CD4-positive, alpha-beta T cell treated with Interleukin-17A for 4 hours (primary cell): ENCODE data around the gene PRDM16.

ENCODE experiments used
- DNase-seq: peaks from one replicate; pipeline ENCODE4 v3.0.0-alpha.2; 2020; ENCODE audit warnings: mixed read lengths

The PRDM16 gene

DNA sequence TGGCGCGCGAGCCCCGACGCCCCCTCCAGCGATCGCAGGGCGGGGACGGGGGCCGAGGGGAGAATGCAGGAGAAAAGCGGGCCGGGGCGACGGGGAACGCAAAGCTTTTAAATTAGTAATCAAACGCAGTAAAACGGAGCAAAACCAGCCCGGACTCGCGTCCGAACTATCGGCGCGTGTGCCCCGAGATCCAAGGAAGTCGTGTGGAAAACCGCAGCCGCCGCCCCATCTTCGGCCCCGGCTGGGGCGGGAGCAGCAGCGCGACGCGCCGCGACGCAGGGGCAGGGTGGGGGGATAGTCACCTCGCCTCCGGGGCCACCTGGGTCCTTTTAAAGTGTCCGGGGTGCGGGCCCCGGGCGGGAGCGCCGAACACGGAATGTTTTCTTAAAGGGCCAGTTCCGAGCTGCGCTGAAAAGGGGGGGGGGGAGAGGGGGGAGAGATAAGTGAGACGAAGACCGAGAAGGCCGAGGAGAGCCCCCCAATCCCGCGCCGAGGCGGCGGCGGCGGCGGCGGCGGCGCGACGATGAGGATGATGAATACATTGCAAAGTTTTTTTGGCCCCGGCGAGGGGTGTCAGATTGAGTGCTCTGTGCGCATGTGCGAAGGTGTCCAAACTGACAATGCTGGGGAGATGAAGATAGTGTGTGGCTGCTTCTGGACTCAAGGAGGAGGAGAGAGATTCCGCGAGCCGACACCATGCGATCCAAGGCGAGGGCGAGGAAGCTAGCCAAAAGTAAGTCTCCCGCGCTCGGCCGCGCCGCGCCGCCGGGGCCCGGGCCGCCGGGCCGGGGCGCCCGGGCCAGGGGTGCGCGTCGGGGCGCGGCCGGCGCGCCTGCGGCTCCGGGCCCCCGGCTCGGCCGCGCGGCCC, at the start of gene PRDM16:
PRDM16 (plus strand) TSS at position 640 of the 868 bp plus-strand sequence; CDS start at position 697, 57 bp downstream.
- peak; percentile 22 for DNase-seq

DNA sequence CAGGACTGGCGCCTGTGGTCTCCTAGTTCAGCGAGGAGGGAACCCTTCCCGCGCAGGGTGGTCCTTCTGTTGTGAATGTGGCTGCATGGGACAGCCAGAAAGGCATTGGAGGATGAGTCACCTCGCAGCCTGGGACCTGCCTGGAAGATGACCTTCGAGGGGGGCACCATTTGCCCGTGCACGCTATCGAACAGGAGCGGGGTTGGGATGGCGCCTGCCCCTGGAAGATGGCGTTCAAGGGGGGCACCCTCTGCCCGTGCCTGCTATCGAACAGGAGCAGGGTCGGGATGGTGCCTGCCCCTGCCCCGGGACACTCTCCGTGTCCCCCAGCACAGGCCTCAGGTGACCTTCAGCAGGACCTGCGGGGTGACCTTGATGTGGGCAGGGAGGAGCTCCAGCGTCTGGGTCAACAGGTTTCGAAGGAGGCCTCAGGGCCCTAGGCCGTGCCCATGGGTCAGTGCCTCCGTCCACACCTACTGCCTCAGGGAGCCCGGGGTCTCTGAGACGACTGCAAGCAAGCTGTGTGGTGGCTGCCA, 49.4 kb upstream of the PRDM16 start:
- DNase-seq: no peak

DNA sequence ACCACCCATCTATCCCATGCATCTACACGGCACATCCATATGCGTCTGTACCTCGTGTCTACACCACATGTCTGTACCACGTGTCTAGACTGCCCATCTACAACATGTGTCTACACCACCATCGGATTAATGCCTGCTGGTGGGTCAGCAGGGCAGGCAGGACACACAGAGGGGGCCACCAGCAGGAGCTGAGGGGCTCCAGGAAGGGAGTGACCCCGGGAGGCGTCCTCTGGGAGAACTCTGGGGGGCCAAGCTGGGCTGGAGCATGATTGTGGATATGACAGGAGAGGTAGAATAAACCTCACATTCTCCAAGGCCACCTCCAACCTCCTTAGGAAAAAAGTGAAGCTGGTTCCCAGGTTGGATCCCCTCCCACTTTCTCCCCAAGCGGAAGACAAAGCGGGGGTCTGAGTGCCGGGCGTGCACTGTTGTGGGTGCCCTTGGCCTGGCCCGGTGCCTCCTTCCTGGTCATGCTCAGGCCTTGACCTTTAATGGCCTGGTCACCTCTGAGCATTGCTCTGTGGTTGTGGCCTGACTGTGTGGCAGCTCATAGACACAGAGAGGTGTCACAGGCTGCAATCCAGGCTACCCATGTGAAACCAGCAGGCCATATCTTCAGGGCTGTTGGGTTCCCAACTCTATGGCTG, 48.6 kb upstream of the PRDM16 start:
- no peak for DNase-seq

GRCh38 chr1:3021233-3021671, 47.8 kb upstream of the PRDM16 start, which contains the start of gene ACTRT2:
Gene ACTRT2, plus strand, starts transcription at chr1:3021467. Its CDS starts 220 bp downstream, at chr1:3021687.
- no peak for DNase-seq

GRCh38 chr1:3021801-3022401, 47.1 kb upstream of the PRDM16 start:
- no peak for DNase-seq

DNA sequence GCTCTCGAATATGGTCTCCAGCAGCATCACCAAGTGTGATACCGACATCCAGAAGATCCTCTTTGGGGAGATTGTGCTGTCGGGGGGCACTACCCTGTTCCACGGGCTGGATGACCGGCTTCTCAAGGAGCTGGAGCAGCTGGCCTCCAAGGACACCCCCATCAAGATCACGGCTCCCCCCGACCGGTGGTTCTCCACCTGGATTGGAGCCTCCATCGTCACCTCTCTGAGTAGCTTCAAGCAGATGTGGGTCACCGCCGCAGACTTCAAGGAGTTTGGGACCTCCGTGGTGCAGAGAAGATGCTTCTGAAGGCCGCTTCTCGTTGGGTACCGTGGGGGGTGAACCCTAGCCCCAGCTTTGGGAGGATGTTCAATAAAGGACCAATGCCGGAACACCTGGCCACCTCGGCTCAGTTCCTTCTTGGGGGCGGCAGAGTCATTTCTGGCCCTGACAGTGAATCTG, 46.5 kb upstream of the PRDM16 start:
- DNase-seq: no peak

GRCh38 chr1:3022976-3023375, 46.0 kb upstream of the PRDM16 start:
- DNase-seq: no peak

DNA sequence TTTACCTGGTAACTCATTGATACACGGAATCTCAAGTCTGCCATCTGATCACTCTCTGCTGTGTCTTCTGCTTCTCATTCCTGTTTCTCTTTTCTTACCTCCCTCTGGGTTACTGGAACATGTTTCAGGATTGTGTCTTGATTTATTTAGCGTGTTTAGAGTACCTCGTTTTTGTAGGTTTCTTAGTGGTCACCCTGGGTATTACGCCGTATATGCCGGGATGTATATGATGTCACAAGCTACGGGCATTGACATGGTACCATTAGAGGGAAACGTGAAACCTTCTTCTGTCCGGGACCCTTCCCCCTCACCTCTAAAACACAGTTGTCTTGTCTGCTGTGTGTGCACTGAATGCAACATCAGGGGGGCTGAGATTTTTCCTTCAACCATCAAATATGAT, 45.0 kb upstream of the PRDM16 start:
- no peak for DNase-seq

- DNase-seq: no peak
Observed at GRCh38 chr1:3024588-3024987, 44.4 kb upstream of the PRDM16 start.

DNA sequence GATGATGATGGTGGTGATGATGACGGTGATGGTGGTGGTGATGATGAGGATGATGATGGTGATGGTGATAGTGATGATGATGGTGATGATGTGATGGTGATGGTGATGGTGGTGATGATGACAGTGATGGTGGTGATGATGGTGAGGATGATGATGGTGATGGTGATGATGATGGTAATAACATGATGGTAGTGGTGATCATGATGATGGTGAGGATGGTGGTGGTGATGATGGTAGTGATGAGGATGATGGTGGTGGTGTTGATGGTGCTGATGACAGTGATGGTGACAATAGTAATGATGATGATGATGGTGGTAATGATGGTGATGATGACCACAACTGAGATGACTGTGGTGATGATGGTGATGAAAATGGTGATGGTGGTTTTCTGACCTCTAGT, 42.9 kb upstream of the PRDM16 start:
- DNase-seq: no peak

DNA sequence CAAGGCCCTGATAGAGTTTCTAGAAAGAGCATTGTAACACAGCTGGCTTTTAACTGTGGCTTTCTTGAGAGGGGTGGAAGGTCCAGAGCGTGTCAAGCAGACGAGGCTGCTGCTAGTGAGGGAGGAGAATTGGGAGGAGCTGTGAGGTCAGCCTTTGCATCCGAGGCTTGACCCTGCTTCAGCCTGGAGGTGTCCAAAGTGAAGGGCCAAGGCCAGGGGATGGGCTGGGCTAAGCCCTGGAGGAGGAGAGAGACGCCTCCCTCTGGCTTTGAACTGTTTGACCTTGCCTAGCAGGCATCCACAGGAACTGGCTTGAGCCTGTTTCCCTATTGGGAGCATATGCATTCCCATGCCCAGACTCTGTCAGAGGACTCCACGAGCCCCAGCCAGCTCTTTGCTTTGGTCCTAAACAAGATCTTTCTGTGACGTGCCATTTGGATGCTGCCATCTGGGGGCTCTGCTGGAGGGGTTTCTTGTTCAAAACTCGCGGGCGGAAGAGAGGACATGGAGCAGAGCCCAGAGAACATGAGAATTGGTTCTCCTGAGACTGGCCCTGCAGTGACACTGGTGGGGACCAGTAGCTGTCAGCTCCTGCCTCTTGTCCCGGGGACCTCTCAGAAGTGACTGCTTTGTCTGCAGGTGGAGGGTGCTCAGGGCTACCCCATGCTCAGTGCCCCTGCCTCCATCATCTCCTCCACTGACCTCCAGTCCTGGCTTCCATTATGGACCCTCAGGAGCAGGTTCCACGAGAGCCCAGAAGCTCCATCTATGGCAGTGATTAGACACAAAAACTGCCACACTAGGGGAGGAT, 42.2 kb upstream of the PRDM16 start:
- DNase-seq: no peak

GRCh38 chr1:3027611-3028371, 41.2 kb upstream of the PRDM16 start:
- DNase-seq: no peak

GRCh38 chr1:3028531-3029282, 40.3 kb upstream of the PRDM16 start:
- no peak for DNase-seq

DNA sequence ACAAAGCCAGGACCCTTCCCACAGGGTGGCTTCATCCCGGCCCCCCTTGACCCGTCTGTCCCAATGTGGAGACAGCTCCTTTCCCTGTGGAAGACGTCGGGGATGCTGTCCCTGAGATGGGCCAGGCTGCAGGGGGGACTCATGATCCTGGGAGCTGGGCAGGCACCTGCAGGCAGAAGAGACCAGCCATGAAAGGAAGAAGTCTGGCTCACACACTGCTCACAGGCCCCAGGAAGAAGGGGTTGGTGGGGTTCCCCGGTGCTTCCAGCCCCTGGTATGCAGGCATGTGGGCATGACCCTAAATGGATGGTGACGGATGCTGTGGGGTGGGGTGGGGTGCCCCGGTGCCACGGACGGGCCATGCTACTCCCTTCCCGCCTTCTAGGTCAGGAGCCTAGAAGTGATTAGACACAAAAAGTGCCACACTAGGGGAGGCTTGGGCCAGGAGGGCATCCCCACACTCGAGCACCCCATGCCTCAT, 39.5 kb upstream of the PRDM16 start:
- DNase-seq: no peak

DNA sequence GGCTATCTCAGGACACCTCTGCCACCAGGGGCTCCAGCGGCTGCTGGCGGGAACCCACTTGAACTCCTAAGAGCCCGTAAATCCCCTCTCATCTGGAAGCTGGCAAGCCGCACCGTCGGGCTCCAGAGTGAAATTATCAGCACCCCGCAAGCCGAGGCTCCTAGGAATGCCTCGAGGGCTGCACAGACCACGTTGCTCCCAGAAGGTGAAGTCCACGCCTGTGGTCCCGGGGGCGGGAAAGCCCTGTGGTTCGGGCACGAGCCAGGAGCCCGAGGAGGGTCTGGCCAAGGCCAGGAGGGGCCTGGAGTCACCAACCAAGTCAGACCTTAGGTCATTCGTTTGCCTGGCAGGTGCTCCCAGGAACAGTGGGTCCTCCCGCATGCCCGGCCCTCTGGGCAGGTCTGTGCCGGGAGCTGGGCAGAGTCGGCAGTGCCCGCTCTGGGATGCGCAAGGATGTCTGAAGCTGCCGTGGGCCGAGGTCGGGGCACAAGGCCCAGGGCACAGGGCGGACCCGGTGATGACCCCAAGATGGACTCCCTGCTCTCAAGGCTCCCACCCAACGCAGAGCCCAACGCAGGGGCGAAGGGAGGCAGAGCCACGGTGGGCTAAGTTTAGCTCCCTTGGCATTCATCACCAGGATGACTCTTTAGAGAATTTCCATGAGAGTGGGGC, 38.9 kb upstream of the PRDM16 start:
- DNase-seq: no peak

DNA sequence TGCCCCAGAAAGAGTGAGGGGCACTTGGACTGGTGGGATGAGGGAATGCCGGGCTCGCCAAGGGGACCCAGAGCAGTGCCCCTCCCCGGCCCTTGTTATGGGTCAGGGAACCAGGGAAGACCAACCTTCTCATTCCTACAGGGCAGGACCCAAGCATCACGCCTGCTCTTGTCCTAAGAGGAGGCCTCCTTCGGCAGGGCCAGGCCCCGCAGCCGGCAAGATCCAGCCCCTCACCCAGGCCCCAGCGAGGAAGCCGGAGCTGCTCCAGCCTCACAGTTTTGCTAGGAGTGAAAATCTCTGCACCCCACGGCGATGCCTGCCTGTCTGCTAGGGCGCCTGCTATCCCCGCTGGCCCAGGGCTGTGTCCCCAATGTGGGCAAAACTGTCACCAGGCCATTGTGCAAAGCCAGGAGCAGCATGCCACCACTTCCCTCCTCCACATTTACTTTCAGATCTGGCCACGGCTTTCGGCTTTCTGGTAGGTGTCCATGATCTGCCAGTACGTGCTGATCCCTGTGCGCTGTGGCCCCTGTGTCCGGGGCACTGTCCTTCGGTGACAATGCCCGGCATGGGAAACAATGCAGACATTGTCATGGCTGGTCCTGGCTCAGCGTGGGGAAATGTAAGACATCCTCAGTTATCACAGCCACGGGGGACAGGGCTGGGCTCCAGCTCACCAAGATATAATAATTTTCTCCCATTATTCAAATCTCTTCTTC, 38.2 kb upstream of the PRDM16 start:
- no peak for DNase-seq

DNA sequence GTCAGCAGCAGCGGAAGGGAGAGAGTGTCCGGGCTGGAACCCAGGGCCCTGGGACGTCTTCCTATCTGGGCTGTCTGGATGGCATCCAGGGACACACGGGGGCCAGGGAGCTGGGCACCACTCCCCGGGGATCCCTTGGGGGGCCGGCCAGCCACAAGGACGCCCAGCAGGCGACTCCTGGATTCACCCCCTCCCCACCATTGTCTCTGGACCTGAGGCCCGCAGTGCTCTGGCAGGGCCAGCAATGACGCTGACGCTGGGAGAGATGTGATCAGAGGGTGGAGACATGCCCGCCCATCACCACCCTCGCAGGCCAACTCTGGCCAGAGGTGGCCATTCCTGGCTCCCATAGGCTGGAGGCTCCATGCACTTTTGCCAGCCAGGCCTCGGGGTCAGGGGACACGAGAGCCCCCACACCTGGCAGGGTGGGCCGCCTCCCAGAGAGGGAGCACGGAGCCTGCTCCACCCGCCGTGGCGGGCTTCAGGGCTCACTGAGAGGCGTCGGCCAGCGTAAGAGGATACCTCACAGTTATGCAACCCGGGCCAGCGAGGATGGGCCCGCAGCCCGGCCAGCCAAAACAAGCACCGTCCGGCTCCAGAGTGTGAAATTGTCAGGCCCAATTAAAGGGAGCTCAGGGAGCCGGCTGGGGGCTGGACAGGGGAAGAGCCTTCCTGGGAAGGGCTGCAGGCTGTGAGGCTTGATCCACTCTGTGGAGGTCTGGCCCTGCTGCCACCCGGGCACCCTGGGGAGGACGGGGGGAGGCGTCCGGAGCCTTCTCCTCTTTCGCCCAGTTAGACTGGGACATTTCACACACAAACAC, 37.4 kb upstream of the PRDM16 start:
- DNase-seq: no peak

DNA sequence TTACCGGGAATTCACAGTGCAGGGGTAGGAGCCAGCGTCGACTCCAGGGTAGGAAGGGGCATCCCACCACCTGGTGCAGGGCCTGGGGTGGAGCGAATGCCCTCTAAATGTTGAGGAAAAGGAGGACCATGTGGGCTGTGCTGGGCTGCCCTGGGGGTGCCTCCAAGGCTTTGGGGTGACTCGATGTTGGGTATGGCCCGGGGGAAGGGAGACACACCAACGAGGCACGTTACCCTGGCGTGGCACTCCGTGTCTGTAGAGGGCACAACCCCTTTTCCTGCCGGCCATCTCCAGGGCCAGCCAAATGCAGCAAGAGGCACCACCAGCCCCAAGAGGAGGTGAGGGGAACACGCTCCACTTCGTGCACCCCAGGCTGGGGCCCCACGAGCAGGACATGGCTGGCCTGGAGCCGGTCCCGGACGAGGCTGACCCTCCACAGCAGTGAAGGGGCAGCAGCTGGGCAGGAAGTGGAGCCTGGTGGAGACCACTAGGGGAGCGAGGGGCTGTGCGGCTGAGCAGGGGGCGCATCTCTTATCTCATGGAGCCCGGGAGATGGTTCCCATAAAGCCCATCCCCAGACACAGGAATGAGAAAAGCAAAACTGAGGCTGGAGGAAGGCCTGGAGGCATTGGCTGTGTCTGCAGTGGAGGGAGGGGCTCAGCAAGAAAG, 36.5 kb upstream of the PRDM16 start:
- DNase-seq: no peak
